K562 (cell line): Measurements from ENCODE around the gene FBXW8.

ENCODE experiments used
- CBX5 ChIP-seq: IDR thresholded peaks from 2 replicates; pipeline ENCODE4 v1.6.1; 2014; ENCODE audit warnings: low read depth, borderline replicate concordance
- CTCF ChIP-seq, 3 experiments: IDR thresholded peaks in 2 of 3; conservative IDR thresholded peaks in 1 of 3; 2 replicates each; pipeline ENCODE4 v1.5.1; 2011 to 2012; ENCODE audit warnings: low read length in 3 of 3, mild to moderate bottlenecking in 3 of 3, control low read depth in 2 of 3, improper control_type of control experiment in 1 of 3, inconsistent platforms in 1 of 3, low read depth in 1 of 3, mixed read lengths in 1 of 3, moderate library complexity in 1 of 3; ENCODE audit not compliant: insufficient read depth in 2 of 3
- DMBX1 ChIP-seq: fragments of 250-450 bp; sonication (Bioruptor Pico); IDR thresholded peaks from 2 replicates; pipeline ENCODE4 v1.8.0; 2022; ENCODE audit warnings: inconsistent platforms, mild to moderate bottlenecking, moderate library complexity, borderline replicate concordance
- JUN ChIP-seq, 2 experiments: sonication (generic) in 1 of 2; formaldehyde crosslinking in 1 of 2; IDR thresholded peaks; 2 replicates each; pipeline versions ENCODE4 v1.6.1 to v1.8.0; 2012 to 2022; ENCODE audit warnings: borderline replicate concordance in 2 of 2, mild to moderate bottlenecking in 2 of 2, improper control_type of control experiment in 1 of 2, low read depth in 1 of 2, low read length in 1 of 2, missing genetic modification reagents in 1 of 2
- NCOA1 ChIP-seq: fragments of 450-650 bp; IDR thresholded peaks from 2 replicates; pipeline ENCODE4 v1.6.1; 2016; ENCODE audit warnings: low read depth
- TCF3 ChIP-seq: sonication (generic); formaldehyde crosslinking; IDR thresholded peaks from 2 replicates; pipeline ENCODE4 v1.4.0; 2020; ENCODE audit warnings: mild to moderate bottlenecking, missing genetic modification reagents
- USF2 ChIP-seq: sonication (generic); formaldehyde crosslinking; IDR thresholded peaks from 2 replicates; pipeline ENCODE4 v1.5.0; 2020; ENCODE audit warnings: missing genetic modification reagents
- YY1 ChIP-seq, 3 experiments: IDR thresholded peaks; 2 replicates each; pipeline ENCODE4 v1.6.1; 2011; ENCODE audit warnings: low read length in 2 of 3, mild to moderate bottlenecking in 2 of 3, moderate library complexity in 2 of 3, borderline replicate concordance in 1 of 3, control low read depth in 1 of 3, low read depth in 1 of 3; ENCODE audit not compliant: insufficient read depth in 3 of 3, insufficient replicate concordance in 2 of 3, control insufficient read depth in 1 of 3, insufficient read length in 1 of 3; ENCODE audit errors: extremely low read depth in 1 of 3
- ZNF311 ChIP-seq: fragments of 250-450 bp; sonication (Bioruptor Pico); IDR thresholded peaks from 2 replicates; pipeline ENCODE4 v1.4.0; 2020; ENCODE audit warnings: mild to moderate bottlenecking, moderate library complexity
- TF ChIP-seq, protein P1 (sequence below): sonication (generic); formaldehyde crosslinking; IDR thresholded peaks from 2 replicates; pipeline ENCODE4 v1.8.1; 2023; ENCODE audit warnings: mild to moderate bottlenecking, missing genetic modification reagents
- TF ChIP-seq, protein P2 (sequence below): fragments of 450-650 bp; IDR thresholded peaks from 2 replicates; pipeline ENCODE4 v1.6.1; 2016; ENCODE audit warnings: mild to moderate bottlenecking, moderate library complexity
- TF ChIP-seq, protein P3 (sequence below): fragments of 150-350 bp; conservative IDR thresholded peaks from 2 replicates; pipeline ENCODE4 v1.6.1; 2014; ENCODE audit warnings: low read length

DNA sequence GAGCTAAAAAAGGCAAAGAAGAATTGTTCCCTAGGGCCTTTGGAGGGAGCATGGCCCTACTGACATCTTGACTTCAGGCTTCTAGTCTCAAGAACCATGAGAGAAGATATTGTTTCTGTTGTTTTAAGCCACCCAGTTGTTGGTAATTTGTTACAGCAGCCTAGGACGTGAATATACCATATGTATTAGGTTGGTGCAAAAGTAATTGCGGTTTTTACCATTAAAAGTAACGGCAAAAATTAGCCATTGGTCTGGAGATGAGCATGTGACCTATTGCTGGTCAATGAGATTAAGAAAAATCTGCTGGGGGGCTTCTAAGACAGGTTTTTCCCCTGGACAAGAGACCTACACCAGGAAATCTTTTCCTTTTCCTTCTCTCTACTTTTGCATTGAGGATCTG is 19.7 kb upstream of the FBXW8 start:
- no peak for TF ChIP-seq CBX5
- TF ChIP-seq, protein P1, sequence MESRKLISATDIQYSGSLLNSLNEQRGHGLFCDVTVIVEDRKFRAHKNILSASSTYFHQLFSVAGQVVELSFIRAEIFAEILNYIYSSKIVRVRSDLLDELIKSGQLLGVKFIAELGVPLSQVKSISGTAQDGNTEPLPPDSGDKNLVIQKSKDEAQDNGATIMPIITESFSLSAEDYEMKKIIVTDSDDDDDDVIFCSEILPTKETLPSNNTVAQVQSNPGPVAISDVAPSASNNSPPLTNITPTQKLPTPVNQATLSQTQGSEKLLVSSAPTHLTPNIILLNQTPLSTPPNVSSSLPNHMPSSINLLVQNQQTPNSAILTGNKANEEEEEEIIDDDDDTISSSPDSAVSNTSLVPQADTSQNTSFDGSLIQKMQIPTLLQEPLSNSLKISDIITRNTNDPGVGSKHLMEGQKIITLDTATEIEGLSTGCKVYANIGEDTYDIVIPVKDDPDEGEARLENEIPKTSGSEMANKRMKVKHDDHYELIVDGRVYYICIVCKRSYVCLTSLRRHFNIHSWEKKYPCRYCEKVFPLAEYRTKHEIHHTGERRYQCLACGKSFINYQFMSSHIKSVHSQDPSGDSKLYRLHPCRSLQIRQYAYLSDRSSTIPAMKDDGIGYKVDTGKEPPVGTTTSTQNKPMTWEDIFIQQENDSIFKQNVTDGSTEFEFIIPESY (CRISPR knock-in tag), result no peak
- no peak for TF ChIP-seq NCOA1
- no peak for TF ChIP-seq ZNF311 (CRISPR knock-in tag)
- TF ChIP-seq, protein P2, sequence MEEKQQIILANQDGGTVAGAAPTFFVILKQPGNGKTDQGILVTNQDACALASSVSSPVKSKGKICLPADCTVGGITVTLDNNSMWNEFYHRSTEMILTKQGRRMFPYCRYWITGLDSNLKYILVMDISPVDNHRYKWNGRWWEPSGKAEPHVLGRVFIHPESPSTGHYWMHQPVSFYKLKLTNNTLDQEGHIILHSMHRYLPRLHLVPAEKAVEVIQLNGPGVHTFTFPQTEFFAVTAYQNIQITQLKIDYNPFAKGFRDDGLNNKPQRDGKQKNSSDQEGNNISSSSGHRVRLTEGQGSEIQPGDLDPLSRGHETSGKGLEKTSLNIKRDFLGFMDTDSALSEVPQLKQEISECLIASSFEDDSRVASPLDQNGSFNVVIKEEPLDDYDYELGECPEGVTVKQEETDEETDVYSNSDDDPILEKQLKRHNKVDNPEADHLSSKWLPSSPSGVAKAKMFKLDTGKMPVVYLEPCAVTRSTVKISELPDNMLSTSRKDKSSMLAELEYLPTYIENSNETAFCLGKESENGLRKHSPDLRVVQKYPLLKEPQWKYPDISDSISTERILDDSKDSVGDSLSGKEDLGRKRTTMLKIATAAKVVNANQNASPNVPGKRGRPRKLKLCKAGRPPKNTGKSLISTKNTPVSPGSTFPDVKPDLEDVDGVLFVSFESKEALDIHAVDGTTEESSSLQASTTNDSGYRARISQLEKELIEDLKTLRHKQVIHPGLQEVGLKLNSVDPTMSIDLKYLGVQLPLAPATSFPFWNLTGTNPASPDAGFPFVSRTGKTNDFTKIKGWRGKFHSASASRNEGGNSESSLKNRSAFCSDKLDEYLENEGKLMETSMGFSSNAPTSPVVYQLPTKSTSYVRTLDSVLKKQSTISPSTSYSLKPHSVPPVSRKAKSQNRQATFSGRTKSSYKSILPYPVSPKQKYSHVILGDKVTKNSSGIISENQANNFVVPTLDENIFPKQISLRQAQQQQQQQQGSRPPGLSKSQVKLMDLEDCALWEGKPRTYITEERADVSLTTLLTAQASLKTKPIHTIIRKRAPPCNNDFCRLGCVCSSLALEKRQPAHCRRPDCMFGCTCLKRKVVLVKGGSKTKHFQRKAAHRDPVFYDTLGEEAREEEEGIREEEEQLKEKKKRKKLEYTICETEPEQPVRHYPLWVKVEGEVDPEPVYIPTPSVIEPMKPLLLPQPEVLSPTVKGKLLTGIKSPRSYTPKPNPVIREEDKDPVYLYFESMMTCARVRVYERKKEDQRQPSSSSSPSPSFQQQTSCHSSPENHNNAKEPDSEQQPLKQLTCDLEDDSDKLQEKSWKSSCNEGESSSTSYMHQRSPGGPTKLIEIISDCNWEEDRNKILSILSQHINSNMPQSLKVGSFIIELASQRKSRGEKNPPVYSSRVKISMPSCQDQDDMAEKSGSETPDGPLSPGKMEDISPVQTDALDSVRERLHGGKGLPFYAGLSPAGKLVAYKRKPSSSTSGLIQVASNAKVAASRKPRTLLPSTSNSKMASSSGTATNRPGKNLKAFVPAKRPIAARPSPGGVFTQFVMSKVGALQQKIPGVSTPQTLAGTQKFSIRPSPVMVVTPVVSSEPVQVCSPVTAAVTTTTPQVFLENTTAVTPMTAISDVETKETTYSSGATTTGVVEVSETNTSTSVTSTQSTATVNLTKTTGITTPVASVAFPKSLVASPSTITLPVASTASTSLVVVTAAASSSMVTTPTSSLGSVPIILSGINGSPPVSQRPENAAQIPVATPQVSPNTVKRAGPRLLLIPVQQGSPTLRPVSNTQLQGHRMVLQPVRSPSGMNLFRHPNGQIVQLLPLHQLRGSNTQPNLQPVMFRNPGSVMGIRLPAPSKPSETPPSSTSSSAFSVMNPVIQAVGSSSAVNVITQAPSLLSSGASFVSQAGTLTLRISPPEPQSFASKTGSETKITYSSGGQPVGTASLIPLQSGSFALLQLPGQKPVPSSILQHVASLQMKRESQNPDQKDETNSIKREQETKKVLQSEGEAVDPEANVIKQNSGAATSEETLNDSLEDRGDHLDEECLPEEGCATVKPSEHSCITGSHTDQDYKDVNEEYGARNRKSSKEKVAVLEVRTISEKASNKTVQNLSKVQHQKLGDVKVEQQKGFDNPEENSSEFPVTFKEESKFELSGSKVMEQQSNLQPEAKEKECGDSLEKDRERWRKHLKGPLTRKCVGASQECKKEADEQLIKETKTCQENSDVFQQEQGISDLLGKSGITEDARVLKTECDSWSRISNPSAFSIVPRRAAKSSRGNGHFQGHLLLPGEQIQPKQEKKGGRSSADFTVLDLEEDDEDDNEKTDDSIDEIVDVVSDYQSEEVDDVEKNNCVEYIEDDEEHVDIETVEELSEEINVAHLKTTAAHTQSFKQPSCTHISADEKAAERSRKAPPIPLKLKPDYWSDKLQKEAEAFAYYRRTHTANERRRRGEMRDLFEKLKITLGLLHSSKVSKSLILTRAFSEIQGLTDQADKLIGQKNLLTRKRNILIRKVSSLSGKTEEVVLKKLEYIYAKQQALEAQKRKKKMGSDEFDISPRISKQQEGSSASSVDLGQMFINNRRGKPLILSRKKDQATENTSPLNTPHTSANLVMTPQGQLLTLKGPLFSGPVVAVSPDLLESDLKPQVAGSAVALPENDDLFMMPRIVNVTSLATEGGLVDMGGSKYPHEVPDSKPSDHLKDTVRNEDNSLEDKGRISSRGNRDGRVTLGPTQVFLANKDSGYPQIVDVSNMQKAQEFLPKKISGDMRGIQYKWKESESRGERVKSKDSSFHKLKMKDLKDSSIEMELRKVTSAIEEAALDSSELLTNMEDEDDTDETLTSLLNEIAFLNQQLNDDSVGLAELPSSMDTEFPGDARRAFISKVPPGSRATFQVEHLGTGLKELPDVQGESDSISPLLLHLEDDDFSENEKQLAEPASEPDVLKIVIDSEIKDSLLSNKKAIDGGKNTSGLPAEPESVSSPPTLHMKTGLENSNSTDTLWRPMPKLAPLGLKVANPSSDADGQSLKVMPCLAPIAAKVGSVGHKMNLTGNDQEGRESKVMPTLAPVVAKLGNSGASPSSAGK, result no peak
- TF ChIP-seq, protein P3, sequence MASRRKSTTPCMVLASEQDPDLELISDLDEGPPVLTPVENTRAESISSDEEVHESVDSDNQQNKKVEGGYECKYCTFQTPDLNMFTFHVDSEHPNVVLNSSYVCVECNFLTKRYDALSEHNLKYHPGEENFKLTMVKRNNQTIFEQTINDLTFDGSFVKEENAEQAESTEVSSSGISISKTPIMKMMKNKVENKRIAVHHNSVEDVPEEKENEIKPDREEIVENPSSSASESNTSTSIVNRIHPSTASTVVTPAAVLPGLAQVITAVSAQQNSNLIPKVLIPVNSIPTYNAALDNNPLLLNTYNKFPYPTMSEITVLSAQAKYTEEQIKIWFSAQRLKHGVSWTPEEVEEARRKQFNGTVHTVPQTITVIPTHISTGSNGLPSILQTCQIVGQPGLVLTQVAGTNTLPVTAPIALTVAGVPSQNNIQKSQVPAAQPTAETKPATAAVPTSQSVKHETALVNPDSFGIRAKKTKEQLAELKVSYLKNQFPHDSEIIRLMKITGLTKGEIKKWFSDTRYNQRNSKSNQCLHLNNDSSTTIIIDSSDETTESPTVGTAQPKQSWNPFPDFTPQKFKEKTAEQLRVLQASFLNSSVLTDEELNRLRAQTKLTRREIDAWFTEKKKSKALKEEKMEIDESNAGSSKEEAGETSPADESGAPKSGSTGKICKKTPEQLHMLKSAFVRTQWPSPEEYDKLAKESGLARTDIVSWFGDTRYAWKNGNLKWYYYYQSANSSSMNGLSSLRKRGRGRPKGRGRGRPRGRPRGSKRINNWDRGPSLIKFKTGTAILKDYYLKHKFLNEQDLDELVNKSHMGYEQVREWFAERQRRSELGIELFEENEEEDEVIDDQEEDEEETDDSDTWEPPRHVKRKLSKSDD, result no peak
- TF ChIP-seq YY1 (IDR thresholded peaks at IDR 0.05; ENCODE audit: borderline replicate concordance in 1 of 3, control insufficient read depth in 1 of 3, extremely low read depth in 1 of 3, insufficient read depth in 3 of 3, insufficient read length in 1 of 3, insufficient replicate concordance in 2 of 3, low read depth in 1 of 3, low read length in 2 of 3), result no peak
- no peak for TF ChIP-seq JUN (IDR thresholded peaks at IDR 0.05; ENCODE audit: borderline replicate concordance, low read depth, low read length)
- no peak for TF ChIP-seq JUN (CRISPR knock-in tag; IDR thresholded peaks at IDR 0.05; ENCODE audit: borderline replicate concordance)
- TF ChIP-seq TCF3 (CRISPR knock-in tag), result no peak
- no peak for TF ChIP-seq DMBX1 (CRISPR knock-in tag)
- TF ChIP-seq CTCF (IDR thresholded peaks at IDR 0.05 in 2 of 3, conservative IDR thresholded peaks at IDR 0.05 in 1 of 3; ENCODE audit: insufficient read depth in 2 of 3, low read depth in 1 of 3, low read length in 3 of 3), result no peak
- TF ChIP-seq USF2 (CRISPR knock-in tag), result no peak
